ENCODE data around the gene TTC38.

The TTC38 gene

DNA sequence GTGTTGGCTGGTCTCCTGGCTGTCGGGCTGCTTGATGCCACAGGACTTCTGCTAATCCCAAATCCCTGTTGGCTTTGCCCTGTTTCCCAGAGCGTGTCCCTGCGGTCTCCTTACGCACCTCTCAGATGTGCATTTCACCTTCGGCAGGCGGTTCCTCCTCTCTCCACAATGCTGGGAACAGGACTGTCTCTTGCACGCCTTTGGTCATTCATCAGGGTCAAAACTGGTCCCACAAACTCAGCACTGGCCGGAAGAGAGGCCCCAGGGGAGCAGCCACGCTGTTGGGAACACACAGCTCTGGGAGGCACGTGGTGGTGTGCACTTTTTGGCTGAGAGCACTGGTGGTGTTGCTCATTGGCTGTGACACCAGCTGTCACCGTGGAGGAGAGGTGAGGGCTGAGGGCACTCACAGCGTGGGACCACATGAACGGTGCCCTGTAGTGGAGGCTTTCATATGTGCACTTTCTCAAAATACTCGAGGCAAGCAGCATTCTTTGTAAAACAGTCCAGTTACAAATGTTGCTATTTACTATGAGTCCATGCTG is 52.4 kb downstream of the TTC38 start:
- Mint-ChIP-seq H3K9me3 (no peaks in the 10 kb centered on the region), H3K27ac (no peak overlapping the region), H3K4me3 (no peak overlapping the region), H3K4me1 (no peaks in the 10 kb centered on the region), H3K36me3 (ENCODE audit: low read depth) (peaks cover 51% of the 10 kb centered on the region), H3K27me3 (ENCODE audit: low read depth) (no peaks in the 10 kb centered on the region)
- TF ChIP-seq, protein P1, sequence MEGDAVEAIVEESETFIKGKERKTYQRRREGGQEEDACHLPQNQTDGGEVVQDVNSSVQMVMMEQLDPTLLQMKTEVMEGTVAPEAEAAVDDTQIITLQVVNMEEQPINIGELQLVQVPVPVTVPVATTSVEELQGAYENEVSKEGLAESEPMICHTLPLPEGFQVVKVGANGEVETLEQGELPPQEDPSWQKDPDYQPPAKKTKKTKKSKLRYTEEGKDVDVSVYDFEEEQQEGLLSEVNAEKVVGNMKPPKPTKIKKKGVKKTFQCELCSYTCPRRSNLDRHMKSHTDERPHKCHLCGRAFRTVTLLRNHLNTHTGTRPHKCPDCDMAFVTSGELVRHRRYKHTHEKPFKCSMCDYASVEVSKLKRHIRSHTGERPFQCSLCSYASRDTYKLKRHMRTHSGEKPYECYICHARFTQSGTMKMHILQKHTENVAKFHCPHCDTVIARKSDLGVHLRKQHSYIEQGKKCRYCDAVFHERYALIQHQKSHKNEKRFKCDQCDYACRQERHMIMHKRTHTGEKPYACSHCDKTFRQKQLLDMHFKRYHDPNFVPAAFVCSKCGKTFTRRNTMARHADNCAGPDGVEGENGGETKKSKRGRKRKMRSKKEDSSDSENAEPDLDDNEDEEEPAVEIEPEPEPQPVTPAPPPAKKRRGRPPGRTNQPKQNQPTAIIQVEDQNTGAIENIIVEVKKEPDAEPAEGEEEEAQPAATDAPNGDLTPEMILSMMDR (IDR thresholded peaks at IDR 0.05; ENCODE audit: unreplicated experiment in 3 of 3): no peak

DNA sequence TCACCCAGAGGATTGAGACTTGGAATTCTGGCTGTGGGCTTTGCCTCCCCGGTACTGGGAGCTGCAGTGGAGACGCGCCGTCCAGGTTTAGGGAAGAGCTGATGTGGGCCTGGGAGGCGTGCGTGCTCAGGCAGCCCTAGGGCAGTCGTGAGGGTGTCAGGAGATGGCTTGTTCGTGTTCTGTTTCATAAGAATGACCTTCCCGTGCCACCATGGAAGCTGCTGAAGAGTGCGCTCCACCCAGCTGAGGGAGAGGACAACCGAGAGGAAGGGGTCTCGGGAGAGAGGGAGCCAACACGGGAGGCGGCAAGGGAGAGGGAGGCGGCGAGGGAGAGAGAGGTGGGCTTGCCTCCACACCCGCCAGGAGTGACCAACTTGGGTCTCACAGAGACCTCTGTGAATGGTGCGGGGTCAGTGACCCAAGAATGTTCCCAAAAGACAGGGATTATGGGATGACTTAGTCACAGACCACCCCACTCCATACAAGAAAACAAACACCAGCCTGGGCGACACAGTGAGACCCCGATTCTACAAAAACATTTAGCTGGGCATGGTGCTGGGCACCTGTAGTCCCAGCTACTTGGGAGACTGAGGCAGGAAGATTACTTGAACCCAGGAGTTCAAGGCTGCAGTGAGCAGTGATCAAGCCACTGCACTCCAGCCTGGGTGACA is 53.0 kb downstream of the TTC38 start:
- Mint-ChIP-seq H3K9me3 (no peaks in the 10 kb centered on the region), H3K4me3 (no peak overlapping the region), H3K27me3 (ENCODE audit: low read depth) (no peaks in the 10 kb centered on the region), H3K36me3 (ENCODE audit: low read depth) (peaks cover 50% of the 10 kb centered on the region), H3K4me1 (no peaks in the 10 kb centered on the region), H3K27ac (no peak overlapping the region)
- TF ChIP-seq, protein P1 (IDR thresholded peaks at IDR 0.05; ENCODE audit: unreplicated experiment in 3 of 3): no peak

DNA sequence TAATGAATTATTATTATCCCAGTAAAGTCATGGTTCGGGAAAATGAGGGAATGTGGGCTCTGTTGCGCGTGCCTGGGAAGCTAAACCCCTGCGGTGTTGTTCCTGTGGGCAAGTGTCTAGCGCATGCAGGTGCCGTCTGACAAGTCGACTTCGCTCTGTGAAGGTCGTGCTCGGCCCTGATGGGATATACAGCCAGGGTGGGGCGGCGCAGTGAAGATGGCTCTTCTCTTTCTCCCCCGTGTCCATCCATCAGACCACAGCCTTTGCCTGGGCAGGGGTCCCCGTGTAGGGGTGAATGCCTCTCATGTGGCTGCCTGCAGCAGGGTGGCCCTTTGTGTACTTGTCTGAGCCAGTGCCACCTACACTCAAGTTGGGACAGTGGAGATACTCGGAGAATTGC is 54.9 kb downstream of the TTC38 start:
- Mint-ChIP-seq H3K27me3 (ENCODE audit: low read depth) (no peaks in the 10 kb centered on the region), H3K4me1 (no peaks in the 10 kb centered on the region)

DNA sequence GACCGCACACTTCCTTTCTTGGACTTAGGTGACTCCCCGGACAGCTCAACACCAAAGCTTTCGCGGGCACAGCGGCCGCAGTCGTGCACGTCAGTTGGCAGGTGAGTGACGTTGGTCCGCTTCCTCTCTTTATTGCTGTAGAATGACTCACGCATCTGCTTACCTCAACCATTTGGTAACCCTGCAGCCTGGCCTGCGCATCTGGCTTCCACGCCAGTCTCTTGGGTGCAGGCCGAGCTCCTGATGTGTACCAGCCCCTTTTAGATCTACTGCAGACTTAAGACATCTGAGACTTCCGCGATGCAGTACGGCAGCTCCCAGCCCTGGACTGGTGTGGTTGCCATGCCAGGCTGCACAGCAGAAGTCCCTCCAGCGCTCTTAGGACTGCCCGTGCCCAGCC is 55.4 kb downstream of the TTC38 start:
- H3K4me3 Mint-ChIP-seq: no peak overlapping the region
- H3K27me3 Mint-ChIP-seq (ENCODE audit: low read depth): no peaks in the 10 kb centered on the region
- TF ChIP-seq, protein P1 (IDR thresholded peaks at IDR 0.05; ENCODE audit: unreplicated experiment in 3 of 3): no peak
- peaks cover 44% of the 10 kb centered on the region for H3K36me3 Mint-ChIP-seq (ENCODE audit: low read depth)
- no peaks in the 10 kb centered on the region for H3K9me3 Mint-ChIP-seq
- H3K27ac Mint-ChIP-seq: no peak overlapping the region
- H3K4me1 Mint-ChIP-seq: no peaks in the 10 kb centered on the region

More for the DNA sequence above, 54.9 kb downstream of the TTC38 start:
- Mint-ChIP-seq H3K36me3 (ENCODE audit: low read depth) (peaks cover 47% of the 10 kb centered on the region), H3K4me3 (no peak overlapping the region), H3K27ac (no peak overlapping the region), H3K9me3 (no peaks in the 10 kb centered on the region)
- TF ChIP-seq, protein P1 (IDR thresholded peaks at IDR 0.05; ENCODE audit: unreplicated experiment in 3 of 3): no peak

DNA sequence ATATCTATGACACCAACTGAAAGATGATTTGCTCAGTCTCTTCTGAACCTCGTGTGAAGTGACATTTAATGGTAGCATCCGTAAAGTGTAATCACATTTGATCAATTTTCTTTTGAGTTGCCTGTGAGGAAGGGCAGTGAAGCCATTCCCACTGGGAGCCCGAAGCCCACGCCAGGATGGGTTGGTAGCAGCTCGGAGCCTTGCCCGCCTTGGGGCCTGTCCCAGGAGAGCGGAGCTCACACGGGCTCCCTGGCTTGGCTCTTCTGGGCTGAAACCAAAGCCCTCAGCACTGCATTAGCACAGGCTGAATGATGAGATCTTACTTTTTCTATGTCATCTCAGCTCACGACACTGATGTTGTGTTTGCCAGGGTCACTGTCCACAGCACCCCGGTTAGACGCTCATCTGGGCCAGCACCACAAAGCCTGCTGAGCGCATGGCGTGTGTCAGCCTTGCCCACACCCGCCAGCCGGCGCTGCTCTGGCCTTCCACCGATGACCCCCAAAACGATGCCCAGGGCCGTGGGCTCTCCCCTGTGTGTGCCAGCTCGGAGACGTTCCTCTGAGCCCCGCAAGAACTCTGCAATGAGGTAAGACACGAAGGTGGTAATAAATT is 58.4 kb downstream of the TTC38 start:
- TF ChIP-seq, protein P1 (IDR thresholded peaks at IDR 0.05; ENCODE audit: unreplicated experiment in 3 of 3): no peak
- H3K4me3 Mint-ChIP-seq: no peak overlapping the region
- H3K9me3 Mint-ChIP-seq: no peaks in the 10 kb centered on the region
- H3K27me3 Mint-ChIP-seq (ENCODE audit: low read depth): no peaks in the 10 kb centered on the region
- H3K4me1 Mint-ChIP-seq: no peaks in the 10 kb centered on the region
- H3K27ac Mint-ChIP-seq: no peak overlapping the region
- H3K36me3 Mint-ChIP-seq (ENCODE audit: low read depth): peaks cover 28% of the 10 kb centered on the region
